SU-DHL-6 (cell line): ENCODE measurements around the gene ELMO3.

ENCODE experiments used
- H2AFZ ChIP-seq: fragments of 200-600 bp; sonication (generic); 2 replicates; pipeline ENCODE4 v1.6.1; 2014; ENCODE audit warnings: low read depth, mild to moderate bottlenecking, moderate library complexity, mixed read lengths, antibody characterized with exemption, low read length; ENCODE audit not compliant: severe bottlenecking
- H3F3A ChIP-seq: fragments of 200-600 bp; shearing (Covaris generic); 2 replicates; pipeline ENCODE4 v1.6.0; 2016; ENCODE audit warnings: antibody characterized with exemption, mild to moderate bottlenecking; ENCODE audit not compliant: insufficient read depth
- H3K27ac ChIP-seq: fragments of 200-600 bp; sonication (generic); 2 replicates; pipeline ENCODE4 v1.5.1; 2016; ENCODE audit warnings: low read depth, mild to moderate bottlenecking, low read length, moderate library complexity, mixed read lengths
- H3K27me3 ChIP-seq: fragments of 200-600 bp; sonication (generic), shearing (Covaris generic); 2 replicates; pipeline ENCODE4 v1.6.0; 2014; ENCODE audit warnings: mild to moderate bottlenecking, low read length
- H3K36me3 ChIP-seq: fragments of 200-600 bp; sonication (generic); 2 replicates; pipeline ENCODE4 v1.6.1; 2014; ENCODE audit warnings: mild to moderate bottlenecking, low read length, mixed read lengths
- H3K4me2 ChIP-seq: fragments of 300-600, 200-600 bp; shearing (Covaris generic), sonication (generic); 2 replicates; pipeline ENCODE4 v1.6.0; 2014; ENCODE audit warnings: low read length, low read depth, mild to moderate bottlenecking; ENCODE audit not compliant: poor library complexity, severe bottlenecking
- H3K4me3 ChIP-seq: fragments of 200-600 bp; sonication (generic); 2 replicates; pipeline ENCODE4 v1.5.1; 2014; ENCODE audit warnings: antibody characterized with exemption, low read length, mild to moderate bottlenecking, mixed read lengths; ENCODE audit not compliant: insufficient read depth, poor library complexity, severe bottlenecking
- H3K79me2 ChIP-seq: fragments of 200-600 bp; sonication (generic); 2 replicates; pipeline ENCODE4 v1.6.1; 2014; ENCODE audit warnings: mild to moderate bottlenecking, low read length, moderate library complexity; ENCODE audit not compliant: insufficient read depth
- H3K9ac ChIP-seq: fragments of 200-600 bp; sonication (generic); 2 replicates; pipeline ENCODE4 v1.7.0; 2014; ENCODE audit warnings: mild to moderate bottlenecking, low read length
- H3K9me2 ChIP-seq: fragments of 200-600 bp; sonication (generic); replicated peaks from 2 replicates; pipeline ENCODE4 v1.6.1; 2014; ENCODE audit warnings: low read length; ENCODE audit not compliant: insufficient read depth
- H3K9me3 ChIP-seq: fragments of 200-600 bp; sonication (generic); 2 replicates; pipeline ENCODE4 v1.6.1; 2014; ENCODE audit warnings: low read length, mixed read lengths; ENCODE audit not compliant: insufficient read depth
- H4K20me1 ChIP-seq: fragments of 200-600 bp; sonication (generic); 2 replicates; pipeline ENCODE4 v1.6.1; 2014; ENCODE audit warnings: low read depth, mild to moderate bottlenecking, antibody characterized with exemption, low read length, moderate library complexity, mixed read lengths
- EZH2phosphoT487 ChIP-seq: fragments of 200-600 bp; sonication (generic), shearing (Covaris generic); conservative IDR thresholded peaks from 2 replicates; pipeline ENCODE4 v1.6.1; 2018; ENCODE audit warnings: mild to moderate bottlenecking, antibody characterized with exemption, low read length, moderate library complexity, mixed read lengths
- TF ChIP-seq, protein P1 (sequence below): fragments of 200-600 bp; sonication (generic); IDR thresholded peaks from one replicate; pipeline ENCODE4 v1.5.1; 2017; ENCODE audit warnings: antibody characterized with exemption, mild to moderate bottlenecking, low read length, moderate library complexity; ENCODE audit not compliant: insufficient read depth, poor library complexity, severe bottlenecking

Gene ELMO3

GRCh38 chr16:67244387-67245185 lies 45.7 kb downstream of the ELMO3 start:
- no peaks in the 10 kb centered on the region for H3K9me2 ChIP-seq
- H3K4me3 ChIP-seq: no peak overlapping the region
- no peaks in the 10 kb centered on the region for H3K79me2 ChIP-seq
- TF ChIP-seq EZH2phosphoT487: no peak
- TF ChIP-seq, protein P1, sequence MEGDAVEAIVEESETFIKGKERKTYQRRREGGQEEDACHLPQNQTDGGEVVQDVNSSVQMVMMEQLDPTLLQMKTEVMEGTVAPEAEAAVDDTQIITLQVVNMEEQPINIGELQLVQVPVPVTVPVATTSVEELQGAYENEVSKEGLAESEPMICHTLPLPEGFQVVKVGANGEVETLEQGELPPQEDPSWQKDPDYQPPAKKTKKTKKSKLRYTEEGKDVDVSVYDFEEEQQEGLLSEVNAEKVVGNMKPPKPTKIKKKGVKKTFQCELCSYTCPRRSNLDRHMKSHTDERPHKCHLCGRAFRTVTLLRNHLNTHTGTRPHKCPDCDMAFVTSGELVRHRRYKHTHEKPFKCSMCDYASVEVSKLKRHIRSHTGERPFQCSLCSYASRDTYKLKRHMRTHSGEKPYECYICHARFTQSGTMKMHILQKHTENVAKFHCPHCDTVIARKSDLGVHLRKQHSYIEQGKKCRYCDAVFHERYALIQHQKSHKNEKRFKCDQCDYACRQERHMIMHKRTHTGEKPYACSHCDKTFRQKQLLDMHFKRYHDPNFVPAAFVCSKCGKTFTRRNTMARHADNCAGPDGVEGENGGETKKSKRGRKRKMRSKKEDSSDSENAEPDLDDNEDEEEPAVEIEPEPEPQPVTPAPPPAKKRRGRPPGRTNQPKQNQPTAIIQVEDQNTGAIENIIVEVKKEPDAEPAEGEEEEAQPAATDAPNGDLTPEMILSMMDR: no peak
- H3K9me3 ChIP-seq: no peaks in the 10 kb centered on the region
- H3K9ac ChIP-seq: no peak overlapping the region
- no peak overlapping the region for H3K27ac ChIP-seq
- no peak overlapping the region for H3K4me2 ChIP-seq
- no peaks in the 10 kb centered on the region for H3K27me3 ChIP-seq
- H3F3A ChIP-seq: no peaks in the 10 kb centered on the region
- no peak overlapping the region for H2AFZ ChIP-seq
- H3K36me3 ChIP-seq: no peaks in the 10 kb centered on the region
- no peaks in the 10 kb centered on the region; the same call in 1 of the 2 replicates for H4K20me1 ChIP-seq

GRCh38 chr16:67245186-67245585 lies 46.3 kb downstream of the ELMO3 start:
- H3K27ac ChIP-seq: no peak overlapping the region
- H3K4me2 ChIP-seq: no peak overlapping the region
- no peaks in the 10 kb centered on the region for H3K27me3 ChIP-seq
- H3K79me2 ChIP-seq: no peaks in the 10 kb centered on the region
- H3K9ac ChIP-seq: no peak overlapping the region
- no peaks in the 10 kb centered on the region for H3F3A ChIP-seq
- TF ChIP-seq, protein P1: no peak
- no peak for TF ChIP-seq EZH2phosphoT487
- H3K36me3 ChIP-seq: no peaks in the 10 kb centered on the region
- no peaks in the 10 kb centered on the region for H3K9me2 ChIP-seq
- no peak overlapping the region for H3K4me3 ChIP-seq
- H3K9me3 ChIP-seq: no peaks in the 10 kb centered on the region
- no peaks in the 10 kb centered on the region; the same call in 1 of the 2 replicates for H4K20me1 ChIP-seq
- H2AFZ ChIP-seq: no peak overlapping the region

- no peaks in the 10 kb centered on the region for H3K9me3 ChIP-seq
- TF ChIP-seq, protein P1: no peak
- no peak for TF ChIP-seq EZH2phosphoT487
- H3K4me3 ChIP-seq: no peak overlapping the region
- H3K36me3 ChIP-seq: no peaks in the 10 kb centered on the region
- H3K79me2 ChIP-seq: no peaks in the 10 kb centered on the region
- no peak overlapping the region for H2AFZ ChIP-seq
- H3K9ac ChIP-seq: peak overlapping the region; percentile 62; the same call in 1 of the 2 replicates
- no peaks in the 10 kb centered on the region for H3K27me3 ChIP-seq
- H3F3A ChIP-seq: no peaks in the 10 kb centered on the region
- peak overlapping the region; percentile 77 for H3K4me2 ChIP-seq
- no peak overlapping the region for H3K27ac ChIP-seq
- no peaks in the 10 kb centered on the region for H3K9me2 ChIP-seq
- no peaks in the 10 kb centered on the region; the same call in 1 of the 2 replicates for H4K20me1 ChIP-seq
Measured at GRCh38 chr16:67245674-67246080, 46.7 kb downstream of the ELMO3 start.
